Suprapubic skin (tissue), 4 donors: ENCODE results near the gene RFPL2. TPM values are rescaled to one million over a fixed set of nuclear protein-coding genes. Genes with fewer than 3 reads are reported as not detected.

Source experiments
- DNase-seq, 2 donors: peaks; one replicate each; pipeline ENCODE4 v3.0.0-alpha.2; 2019; ENCODE audit warnings: low spot score in 2 of 2
- H3K27ac ChIP-seq: fragments of 200-600 bp; sonication (generic); one replicate; pipeline ENCODE4 v1.5.1; 2019
- H3K27me3 ChIP-seq: fragments of 200-600 bp; sonication (generic); one replicate; pipeline ENCODE4 v1.5.1; 2019
- H3K36me3 ChIP-seq: fragments of 200-600 bp; sonication (generic); one replicate; pipeline ENCODE4 v1.5.1; 2019
- H3K4me1 ChIP-seq: fragments of 200-600 bp; sonication (generic); one replicate; pipeline ENCODE4 v1.5.1; 2019
- H3K4me3 ChIP-seq: fragments of 200-600 bp; sonication (generic); one replicate; pipeline ENCODE4 v1.5.1; 2019; ENCODE audit warnings: mild to moderate bottlenecking
- H3K9me3 ChIP-seq: fragments of 200-600 bp; sonication (generic); one replicate; pipeline ENCODE4 v1.5.1; 2019
- EP300 ChIP-seq: sonication (generic); formaldehyde crosslinking; IDR thresholded peaks from one replicate; pipeline ENCODE4 v1.6.1; 2017; ENCODE audit warnings: antibody characterized with exemption
- POLR2A ChIP-seq, 2 donors: fragments of 450-650 bp; IDR thresholded peaks; one replicate each; pipeline ENCODE4 v1.6.1; 2017; ENCODE audit warnings: antibody characterized with exemption in 2 of 2, mild to moderate bottlenecking in 2 of 2, moderate library complexity in 2 of 2
- POLR2AphosphoS5 ChIP-seq, 3 donors: sonication (generic); formaldehyde crosslinking; IDR thresholded peaks; one replicate each; pipeline ENCODE4 v1.6.1; 2017; ENCODE audit warnings: antibody characterized with exemption in 3 of 3
- WGBS: methylation state at CpG from one replicate; pipeline ENCODE4 v1.1.5; 2018; 5-methylcytosine and 5-hydroxymethylcytosine counted together
- total RNA-seq, 4 donors: library from RNA; depleted of rRNA; stranded (reverse); fragments of >200 nt; gene quantifications; one replicate each; pipeline ENCODE4 v1.1.0, GENCODE V29; 2016
- TF ChIP-seq, protein P1 (sequence below), 2 donors: fragments of 200-600 bp in 1 of 2; fragments of 450-650 bp in 1 of 2; sonication (generic) in 1 of 2; IDR thresholded peaks; one replicate each; pipeline ENCODE4 v1.5.1; 2016 to 2019; ENCODE audit warnings: antibody characterized with exemption in 2 of 2, mild to moderate bottlenecking in 1 of 2, moderate library complexity in 1 of 2

The RFPL2 gene
- total RNA-seq, 4 donors from 2014 or later, result not detected

DNA sequence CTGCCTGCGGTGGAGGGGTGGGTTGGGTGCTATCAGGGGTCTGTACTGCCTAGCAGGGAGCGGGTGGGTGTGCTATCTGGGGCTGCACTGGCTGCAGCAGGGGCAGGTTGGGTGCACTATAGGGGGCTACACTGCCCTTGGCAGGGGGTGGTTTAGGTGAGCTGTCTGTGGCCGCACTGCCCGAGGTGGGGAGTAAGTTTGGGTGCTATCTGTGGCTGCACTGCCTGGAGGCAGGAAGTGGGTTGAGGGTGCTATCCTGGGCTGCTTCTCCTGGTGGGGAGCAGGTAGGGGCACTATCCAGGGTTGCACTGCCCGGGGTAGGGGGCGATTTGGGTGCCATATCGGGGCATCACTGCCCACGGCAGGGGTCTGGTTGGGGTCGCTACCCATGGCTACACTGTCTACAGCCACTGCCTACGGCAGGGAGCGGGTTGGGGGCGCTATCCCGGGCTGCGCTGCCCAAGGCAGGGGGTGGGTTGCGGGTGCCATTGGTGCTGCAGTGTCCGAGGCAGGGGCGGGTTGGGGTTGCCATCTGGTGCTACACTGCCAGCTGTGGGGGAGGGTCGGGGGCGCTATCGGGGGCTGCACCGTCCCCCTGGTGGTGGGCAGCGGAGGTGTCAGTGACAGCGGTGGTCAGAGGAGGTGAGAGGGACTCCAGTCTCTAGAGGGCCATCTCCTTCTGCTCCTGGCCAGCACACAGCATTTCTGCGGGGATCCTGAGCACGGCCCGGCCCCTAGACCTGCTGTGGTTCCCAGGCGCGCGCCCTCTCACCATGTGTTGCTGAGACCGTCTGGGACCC, 1.3 kb upstream of the RFPL2 start:
- DNase-seq, result no peak
- H3K4me3 ChIP-seq, result no peak overlapping the region
- 97% methylated on average over 6 of the region's 30 CpGs for WGBS
- no peak for TF ChIP-seq POLR2AphosphoS5 (IDR thresholded peaks at IDR 0.05)
- TF ChIP-seq, protein P1, sequence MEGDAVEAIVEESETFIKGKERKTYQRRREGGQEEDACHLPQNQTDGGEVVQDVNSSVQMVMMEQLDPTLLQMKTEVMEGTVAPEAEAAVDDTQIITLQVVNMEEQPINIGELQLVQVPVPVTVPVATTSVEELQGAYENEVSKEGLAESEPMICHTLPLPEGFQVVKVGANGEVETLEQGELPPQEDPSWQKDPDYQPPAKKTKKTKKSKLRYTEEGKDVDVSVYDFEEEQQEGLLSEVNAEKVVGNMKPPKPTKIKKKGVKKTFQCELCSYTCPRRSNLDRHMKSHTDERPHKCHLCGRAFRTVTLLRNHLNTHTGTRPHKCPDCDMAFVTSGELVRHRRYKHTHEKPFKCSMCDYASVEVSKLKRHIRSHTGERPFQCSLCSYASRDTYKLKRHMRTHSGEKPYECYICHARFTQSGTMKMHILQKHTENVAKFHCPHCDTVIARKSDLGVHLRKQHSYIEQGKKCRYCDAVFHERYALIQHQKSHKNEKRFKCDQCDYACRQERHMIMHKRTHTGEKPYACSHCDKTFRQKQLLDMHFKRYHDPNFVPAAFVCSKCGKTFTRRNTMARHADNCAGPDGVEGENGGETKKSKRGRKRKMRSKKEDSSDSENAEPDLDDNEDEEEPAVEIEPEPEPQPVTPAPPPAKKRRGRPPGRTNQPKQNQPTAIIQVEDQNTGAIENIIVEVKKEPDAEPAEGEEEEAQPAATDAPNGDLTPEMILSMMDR (IDR thresholded peaks at IDR 0.05), result no peak
- no peak for TF ChIP-seq EP300
- TF ChIP-seq POLR2A (IDR thresholded peaks at IDR 0.05), result no peak
- H3K27ac ChIP-seq, result no peak overlapping the region
- no peaks in the 10 kb centered on the region for H3K36me3 ChIP-seq
- H3K9me3 ChIP-seq, result no peaks in the 10 kb centered on the region
- H3K27me3 ChIP-seq, result peaks cover 48% of the 10 kb centered on the region
- H3K4me1 ChIP-seq, result peaks cover 21% of the 10 kb centered on the region

DNA sequence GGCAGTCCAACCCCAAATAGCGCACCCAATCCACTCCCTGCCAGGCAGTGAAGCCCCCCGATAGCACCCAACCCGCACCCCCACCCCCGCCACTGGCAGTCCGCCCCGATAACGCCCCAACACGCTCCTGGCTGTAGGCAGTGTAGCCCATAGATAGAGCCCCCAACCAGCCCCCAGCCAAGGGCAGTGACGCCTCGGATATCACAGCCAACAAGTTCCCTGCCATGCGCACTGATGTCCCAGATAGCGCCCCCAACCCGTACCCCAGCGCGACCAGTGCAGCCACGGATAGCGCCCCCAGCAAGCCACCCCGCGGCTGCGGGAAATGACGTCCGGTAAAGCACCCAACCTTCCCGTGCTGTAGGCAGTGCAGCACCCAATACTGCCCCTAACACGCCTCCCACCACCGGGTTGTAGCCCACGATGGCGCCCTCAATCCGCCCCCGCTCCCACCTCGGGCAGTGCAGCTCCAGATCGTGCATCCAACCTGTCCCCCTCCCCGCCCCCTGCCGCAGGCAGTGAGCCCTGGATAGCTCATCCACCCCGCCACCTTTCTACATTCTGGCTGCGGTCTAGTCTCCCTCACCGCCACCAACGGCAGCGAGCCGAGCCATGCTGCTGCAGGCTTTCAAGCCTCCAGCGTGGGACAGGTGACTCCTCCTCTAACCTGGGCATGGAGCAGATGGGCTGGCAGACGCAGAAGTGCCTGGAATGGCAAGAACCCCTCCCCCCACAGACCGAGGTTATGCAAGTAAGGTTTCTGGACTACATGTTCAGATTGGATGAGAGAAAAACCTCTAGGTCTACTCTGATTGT, 625 bp downstream of the RFPL2 start:
- H3K36me3 ChIP-seq, result no peaks in the 10 kb centered on the region
- no peaks in the 10 kb centered on the region for H3K9me3 ChIP-seq
- H3K4me1 ChIP-seq, result peaks cover 21% of the 10 kb centered on the region
- no peak for DNase-seq
- peaks cover 48% of the 10 kb centered on the region for H3K27me3 ChIP-seq
- H3K27ac ChIP-seq, result no peak overlapping the region
- H3K4me3 ChIP-seq, result peak overlapping the region; percentile 4
- no peak for TF ChIP-seq POLR2A (IDR thresholded peaks at IDR 0.05)
- TF ChIP-seq EP300, result no peak
- TF ChIP-seq, protein P1 (IDR thresholded peaks at IDR 0.05), result no peak
- no peak for TF ChIP-seq POLR2AphosphoS5 (IDR thresholded peaks at IDR 0.05)
- 46% methylated on average over 33 of the region's 42 CpGs for WGBS

DNA sequence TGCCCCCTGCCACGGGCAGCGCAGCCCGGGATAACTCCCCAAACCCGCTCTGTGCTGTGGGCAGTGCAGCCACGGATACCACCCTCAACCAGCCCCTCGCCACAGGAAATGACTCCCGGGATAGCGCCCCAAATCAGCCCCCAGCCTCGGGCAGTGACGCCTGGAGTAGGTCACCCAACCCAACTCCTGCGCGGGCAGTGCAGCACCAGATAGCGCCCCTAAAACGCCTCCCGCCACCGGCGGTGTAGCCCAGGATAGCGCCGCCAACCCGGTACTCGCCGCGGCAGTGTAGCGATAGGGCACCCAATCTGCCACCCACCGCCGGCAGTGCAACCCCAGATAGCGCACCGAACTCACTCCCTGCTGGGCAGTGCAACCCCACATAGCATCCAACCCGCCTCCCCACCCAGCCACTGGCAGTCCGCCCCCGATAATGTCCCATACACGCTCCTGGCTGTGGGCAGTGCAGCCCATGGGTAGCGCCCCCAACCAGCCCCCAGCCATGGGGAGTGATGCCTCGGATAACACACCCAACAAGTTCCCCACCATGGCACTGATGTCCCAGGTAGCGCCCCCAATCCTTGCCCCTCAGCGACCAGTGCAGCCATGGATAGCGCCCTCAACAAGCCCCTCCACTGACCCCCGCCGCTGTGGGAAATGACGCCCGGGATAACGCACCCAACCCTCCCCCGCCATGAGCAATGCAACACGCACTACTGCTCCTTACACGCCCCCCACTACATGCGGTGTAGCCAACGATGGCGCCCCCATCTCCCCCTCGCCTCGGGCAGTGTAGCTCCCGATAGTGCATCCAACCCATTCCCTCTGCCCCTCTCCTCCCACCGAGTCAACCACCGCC, 1.5 kb downstream of the RFPL2 start:
- H3K27me3 ChIP-seq, result peaks cover 55% of the 10 kb centered on the region
- peaks cover 21% of the 10 kb centered on the region for H3K4me1 ChIP-seq
- no peak overlapping the region for H3K27ac ChIP-seq
- no peaks in the 10 kb centered on the region for H3K9me3 ChIP-seq
- peak overlapping the region; percentile 29 for H3K4me3 ChIP-seq
- DNase-seq, result no peak
- no peaks in the 10 kb centered on the region for H3K36me3 ChIP-seq
- TF ChIP-seq POLR2A (IDR thresholded peaks at IDR 0.05) (no peak), POLR2AphosphoS5 (IDR thresholded peaks at IDR 0.05) (no peak), EP300 (no peak)
- TF ChIP-seq, protein P1 (IDR thresholded peaks at IDR 0.05), result no peak
- WGBS, result 32% methylated on average over 28 of the region's 53 CpGs

DNA sequence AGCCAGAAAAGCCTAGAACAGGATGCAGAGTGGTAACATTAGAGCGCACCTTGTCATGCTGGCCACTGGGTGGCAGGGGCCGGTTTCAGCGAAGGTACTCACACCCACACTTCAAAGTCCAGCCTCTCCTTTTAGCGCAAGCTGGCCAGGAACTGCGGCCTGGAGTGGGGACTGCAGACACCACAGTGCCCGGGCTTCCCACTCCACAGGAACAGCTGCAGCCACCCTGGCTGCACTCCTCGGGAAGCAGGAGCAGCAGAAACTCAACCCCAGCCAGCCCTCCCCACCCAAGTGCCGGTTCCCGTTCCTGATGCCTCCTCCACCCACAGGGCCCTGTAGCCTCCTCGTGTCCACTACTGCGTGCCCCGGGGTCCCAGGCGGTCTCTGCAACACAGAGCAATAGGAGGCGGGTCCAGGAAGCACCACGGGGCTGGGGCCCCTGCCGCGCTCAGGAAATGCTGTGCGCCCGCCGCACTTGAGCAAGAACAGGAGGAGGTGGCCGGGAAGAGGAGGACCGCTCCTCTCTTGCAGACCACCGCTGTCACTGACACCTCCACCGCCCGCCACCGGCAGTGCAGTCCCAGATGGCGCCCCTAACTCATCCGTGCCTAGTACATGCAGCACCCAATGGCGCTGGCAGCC, 2.2 kb downstream of the RFPL2 start:
- H3K4me3 ChIP-seq, result peak overlapping the region; percentile 29
- no peaks in the 10 kb centered on the region for H3K9me3 ChIP-seq
- H3K4me1 ChIP-seq, result peaks cover 21% of the 10 kb centered on the region
- no peak overlapping the region for H3K27ac ChIP-seq
- TF ChIP-seq, protein P1 (IDR thresholded peaks at IDR 0.05), result peak; percentile 12 to 41
- no peak for TF ChIP-seq POLR2A (IDR thresholded peaks at IDR 0.05)
- H3K27me3 ChIP-seq, result peaks cover 55% of the 10 kb centered on the region
- H3K36me3 ChIP-seq, result no peaks in the 10 kb centered on the region
- 6% methylated on average over 9 of the region's 29 CpGs for WGBS
- DNase-seq, result no peak
